IPS-18c (cell line): ENCODE data around the gene ABHD14A.

Experiments
- H3K4me3 ChIP-seq: 2 replicates; pipeline ENCODE4 v1.7.0; 2013; ENCODE audit warnings: low read depth, mild to moderate bottlenecking, low read length, moderate library complexity; ENCODE audit not compliant: insufficient read depth
- H3K9me3 ChIP-seq: one replicate; pipeline ENCODE4 v1.6.1; 2013; ENCODE audit warnings: mild to moderate bottlenecking, low read length, moderate library complexity; ENCODE audit not compliant: control insufficient read depth, insufficient read depth

The ABHD14A gene

DNA sequence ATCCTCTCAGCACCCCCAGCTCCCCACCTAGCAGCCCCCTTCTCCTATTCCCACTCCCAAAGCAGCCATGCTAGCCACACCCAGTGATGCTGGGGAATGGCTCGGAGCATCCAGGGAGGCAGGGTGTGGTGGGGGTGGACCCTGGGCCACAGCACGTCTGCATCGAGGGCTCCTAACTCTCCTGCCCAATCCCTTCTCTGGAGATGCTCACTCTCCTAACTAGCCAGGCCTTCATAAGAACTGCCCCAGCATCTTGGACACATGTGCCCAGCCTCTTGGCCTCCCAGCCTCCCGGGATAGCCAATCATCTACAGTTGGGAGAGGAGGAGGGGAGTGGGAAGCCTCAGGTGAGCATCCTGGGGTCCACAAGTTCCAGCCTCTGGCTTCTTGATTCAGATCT lies 10.3 kb upstream of the ABHD14A start:
- Histone ChIP-seq H3K4me3 (no peak overlapping the region), H3K9me3 (no peaks in the 10 kb centered on the region)

- Histone ChIP-seq H3K9me3 (no peaks in the 10 kb centered on the region), H3K4me3 (peak overlapping the region; percentile 53)
Observed at GRCh38 chr3:51966016-51966415, 8.8 kb upstream of the ABHD14A start.

GRCh38 chr3:51966486-51966885 lies 8.4 kb upstream of the ABHD14A start:
- Histone ChIP-seq H3K9me3 (no peaks in the 10 kb centered on the region), H3K4me3 (peak overlapping the region; percentile 53)

DNA sequence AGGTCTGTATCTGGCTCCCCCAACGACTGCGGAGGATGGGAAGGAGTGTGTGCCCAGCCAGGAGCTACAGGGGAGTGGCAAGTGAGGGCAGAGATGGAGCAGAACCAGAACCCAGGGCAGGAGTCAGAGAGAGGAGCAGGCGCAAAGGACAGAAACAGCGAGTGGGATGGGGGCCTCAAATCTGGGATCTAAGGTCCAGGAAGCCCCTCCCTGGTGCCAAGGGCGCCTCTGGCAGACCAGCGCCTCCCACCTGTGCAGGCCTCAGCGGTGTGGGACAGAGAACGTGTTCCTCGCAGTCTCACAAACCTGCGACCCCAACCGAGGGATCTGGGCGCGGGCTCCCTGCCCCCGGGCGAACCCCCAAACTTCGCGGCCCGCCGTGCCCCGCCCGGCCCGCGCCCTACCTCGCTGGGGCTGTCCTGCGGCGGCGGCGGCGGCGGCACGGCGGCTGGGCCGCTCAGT lies 7.9 kb upstream of the ABHD14A start:
- Histone ChIP-seq H3K9me3 (no peaks in the 10 kb centered on the region), H3K4me3 (peak overlapping the region; percentile 53; the same call in 1 of the 2 replicates)

- H3K9me3 ChIP-seq = no peaks in the 10 kb centered on the region
- H3K4me3 ChIP-seq = peak within 1 kb of the TSS; percentile 76
Observed at GRCh38 chr3:51967384-51968169, 7.3 kb upstream of the ABHD14A start, which contains the start of gene PCBP4. Gene PCBP4 (minus strand): TSS chr3:51967454. CDS start chr3:51961240, 6,214 bp downstream.

GRCh38 chr3:51968170-51968775 lies 6.6 kb upstream of the ABHD14A start:
- Histone ChIP-seq H3K9me3 (no peaks in the 10 kb centered on the region), H3K4me3 (peak overlapping the region; percentile 76)

DNA sequence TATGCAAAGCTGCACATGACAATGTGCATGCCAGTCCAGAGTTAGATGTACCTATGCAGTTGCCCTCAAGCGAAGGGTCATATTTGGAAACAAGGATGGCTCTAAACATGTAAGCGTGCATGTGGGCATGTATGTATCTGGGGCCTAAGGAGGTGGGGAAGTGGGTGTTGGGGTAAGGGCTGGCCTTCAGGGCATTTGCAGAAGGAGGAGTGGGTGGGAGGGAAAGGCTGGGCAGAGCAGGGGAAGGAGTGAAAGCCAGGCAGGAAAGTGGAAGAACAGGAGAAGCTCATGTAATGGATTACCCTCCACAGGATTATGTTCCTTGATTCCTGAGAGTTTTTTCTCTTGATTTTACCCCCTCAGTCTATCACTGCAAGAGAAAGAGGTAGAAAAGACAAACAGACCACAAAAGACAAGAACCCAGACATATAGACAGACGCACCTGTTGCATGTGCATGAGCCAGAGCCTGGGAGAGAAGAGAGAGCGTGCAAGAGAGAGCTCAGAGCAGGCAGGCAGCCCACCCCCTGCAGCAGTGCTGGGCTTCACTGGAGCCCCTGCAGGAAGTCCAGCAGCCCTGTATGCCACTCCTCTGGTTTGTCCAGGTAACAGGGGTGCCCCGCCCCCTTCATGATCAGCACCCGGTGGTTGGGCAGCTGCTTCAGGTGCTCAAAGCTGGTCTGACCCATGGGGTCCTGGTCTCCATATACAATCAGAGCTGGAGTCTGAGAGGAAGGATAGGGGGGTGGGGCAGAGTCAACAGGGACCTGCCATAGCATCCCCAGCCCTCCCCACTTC lies 5.8 kb upstream of the ABHD14A start:
- Histone ChIP-seq H3K9me3 (no peaks in the 10 kb centered on the region), H3K4me3 (0 out of 2 replicates have a peak overlapping the region, but pooled peaks have one; percentile 76)

DNA sequence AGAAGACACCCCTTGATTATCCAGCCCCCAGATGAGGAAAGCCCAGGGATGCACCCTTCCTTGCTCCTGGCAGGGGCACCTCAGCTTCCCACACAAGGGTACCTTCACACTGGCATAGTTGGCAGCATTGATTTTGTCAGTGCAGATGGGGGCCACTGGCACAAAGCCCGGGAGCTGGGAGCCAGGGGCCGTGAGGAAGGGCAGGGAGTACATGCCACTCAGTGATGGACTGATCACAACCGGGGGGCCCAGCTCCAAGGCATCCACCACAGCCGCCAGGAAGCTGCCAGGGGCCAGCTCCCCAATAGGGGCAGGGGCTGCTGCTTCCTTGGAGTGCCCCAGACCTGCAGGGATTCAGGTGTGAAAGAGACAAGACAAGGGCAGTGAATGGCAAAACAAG lies 5.0 kb upstream of the ABHD14A start:
- Histone ChIP-seq H3K4me3 (no peak overlapping the region), H3K9me3 (no peaks in the 10 kb centered on the region)

DNA sequence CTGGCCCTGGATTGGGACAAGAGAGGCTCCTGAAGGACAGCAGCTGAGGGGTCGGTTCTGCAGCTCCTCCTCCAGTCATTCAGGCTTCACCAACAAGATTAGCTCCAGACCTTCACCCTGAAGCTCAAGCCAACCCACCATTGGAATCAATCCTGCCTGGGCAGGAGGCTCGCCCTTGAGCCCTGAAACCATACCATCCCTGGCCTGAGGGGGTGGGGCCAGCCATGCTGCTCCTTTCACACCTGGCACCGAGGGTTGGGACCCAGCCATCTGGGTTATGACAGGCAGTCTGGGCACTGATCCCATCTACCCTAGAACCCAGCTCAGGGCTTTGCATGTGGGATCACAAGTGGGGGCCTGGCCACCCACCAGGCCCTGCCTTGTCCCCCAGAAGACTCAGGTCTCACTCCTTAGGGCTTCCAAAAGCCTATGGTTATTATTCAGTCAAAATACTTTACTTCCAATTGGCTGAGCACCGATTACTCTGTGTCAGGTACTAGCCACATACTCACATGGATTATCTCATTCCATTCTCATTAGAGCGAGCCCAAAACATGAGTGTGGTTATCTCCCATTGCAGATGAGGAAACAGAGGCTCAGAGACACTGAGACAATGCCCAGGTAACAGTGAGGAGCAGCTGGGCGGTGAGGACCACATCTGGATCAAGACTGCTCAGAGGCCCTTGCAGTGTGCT lies 4.1 kb upstream of the ABHD14A start:
- H3K9me3 ChIP-seq = no peaks in the 10 kb centered on the region
- H3K4me3 ChIP-seq = no peak overlapping the region

- H3K4me3 ChIP-seq = no peak overlapping the region
- H3K9me3 ChIP-seq = no peaks in the 10 kb centered on the region
Observed at GRCh38 chr3:51971350-51971749, 3.5 kb upstream of the ABHD14A start.

GRCh38 chr3:51974277-51974962 lies 444 bp upstream of the ABHD14A start:
- no peaks in the 10 kb centered on the region for H3K9me3 ChIP-seq
- H3K4me3 ChIP-seq = peak overlapping the region; percentile 67

- H3K4me3 ChIP-seq = peak overlapping the region; percentile 67; the same call in 1 of the 2 replicates
Observed at GRCh38 chr3:51975852-51976549, 1.1 kb downstream of the ABHD14A start.

GRCh38 chr3:51977446-51978142 lies 2.7 kb downstream of the ABHD14A start:
- Histone ChIP-seq H3K9me3 (no peaks in the 10 kb centered on the region), H3K4me3 (no peak overlapping the region)

More at GRCh38 chr3:51975852-51976549, 1.1 kb downstream of the ABHD14A start:
- H3K9me3 ChIP-seq = no peaks in the 10 kb centered on the region

DNA sequence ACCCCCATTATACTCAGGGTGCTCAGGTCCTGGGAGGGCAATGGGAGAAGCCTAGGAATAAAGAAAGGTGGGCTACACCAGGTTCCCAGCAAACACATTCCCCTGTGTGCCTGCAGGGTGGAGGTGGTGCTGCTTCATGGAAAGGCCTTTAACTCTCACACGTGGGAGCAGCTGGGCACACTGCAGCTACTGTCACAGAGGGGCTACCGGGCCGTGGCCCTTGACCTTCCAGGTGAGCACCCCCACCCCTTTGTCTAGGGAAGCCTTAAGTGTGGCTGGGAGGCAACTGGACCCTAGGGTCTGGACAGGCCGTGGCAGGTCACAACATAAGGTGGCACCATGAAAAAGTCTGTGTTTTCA lies 3.3 kb downstream of the ABHD14A start:
- no peak overlapping the region for H3K4me3 ChIP-seq
- H3K9me3 ChIP-seq = no peaks in the 10 kb centered on the region

GRCh38 chr3:51980253-51980652 lies 5.4 kb downstream of the ABHD14A start:
- Histone ChIP-seq H3K4me3 (no peak overlapping the region), H3K9me3 (no peaks in the 10 kb centered on the region)
